LNCaP clone FGC (cell line): ENCODE measurements around the gene ACBD6.
"Not testable (repeated sequence)": the region's sequence is repeated elsewhere in the genome, so short reads cannot be mapped to it uniquely, and the experiment has no call there.

Experiments used
- DNase-seq: peaks from one replicate; pipeline ENCODE4 v3.0.0-alpha.2; 2011; ENCODE audit warnings: low read depth
- H3K4me3 ChIP-seq: 2 replicates; pipeline ENCODE4 v1.5.1; 2011; ENCODE audit warnings: mild to moderate bottlenecking, low read depth, low read length, control low read depth
- CTCF ChIP-seq: IDR thresholded peaks from 2 replicates; pipeline ENCODE4 v1.5.1; 2012; ENCODE audit warnings: mild to moderate bottlenecking; ENCODE audit not compliant: control insufficient read depth, insufficient read depth; ENCODE audit errors: extremely low read depth

ACBD6 gene

DNA sequence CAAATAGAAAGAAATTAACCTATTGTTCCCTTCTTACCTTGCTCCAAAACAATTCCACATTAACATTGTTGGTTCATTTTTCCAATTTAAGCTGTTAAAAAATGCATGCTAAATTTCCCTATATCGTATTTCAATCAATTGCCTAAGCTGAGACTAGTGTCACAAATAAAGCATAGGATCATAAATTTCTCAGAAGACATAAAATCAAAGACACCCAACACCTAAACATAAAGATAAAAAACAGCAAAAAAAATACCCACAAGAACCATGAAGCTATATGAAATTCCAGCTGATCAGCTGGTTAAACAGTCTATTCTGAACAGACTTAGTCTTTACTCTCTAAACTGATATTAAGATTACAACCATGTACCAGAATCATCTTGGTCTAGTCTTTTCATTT lies 32.3 kb downstream of the ACBD6 start:
- TF ChIP-seq CTCF, result no peak
- no peak overlapping the region for H3K4me3 ChIP-seq
- DNase-seq, result no peak

DNA sequence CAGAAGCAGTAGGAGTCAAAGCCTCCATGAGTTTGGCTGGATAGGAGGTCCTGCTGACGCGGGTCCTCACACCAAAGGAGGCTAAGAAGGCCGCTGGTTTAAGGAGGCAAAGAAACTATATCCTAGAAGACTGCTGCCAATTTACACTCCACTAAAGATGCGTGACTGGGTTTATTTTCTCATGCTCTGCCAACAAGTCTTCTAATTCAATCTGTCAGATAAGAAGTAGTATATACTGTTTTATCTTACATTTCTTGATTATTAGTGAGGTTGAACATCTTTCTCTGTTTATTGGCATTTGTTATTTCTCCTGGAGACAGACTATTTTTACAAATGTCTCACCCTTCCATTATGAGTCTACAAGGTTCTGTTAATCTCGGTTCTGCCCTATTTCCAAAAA lies 34.1 kb downstream of the ACBD6 start:
- DNase-seq, result no peak
- TF ChIP-seq CTCF, result no peak
- no peak overlapping the region for H3K4me3 ChIP-seq

GRCh38 chr1:180462102-180462501 lies 40.3 kb downstream of the ACBD6 start:
- no peak overlapping the region for H3K4me3 ChIP-seq
- TF ChIP-seq CTCF, result no peak
- no peak for DNase-seq

- DNase-seq, result not testable (repeated sequence)
Observed at GRCh38 chr1:180461682-180462081, 40.7 kb downstream of the ACBD6 start.

GRCh38 chr1:180458807-180459206 lies 43.6 kb downstream of the ACBD6 start:
- peak; percentile 10 for DNase-seq
- no peak for TF ChIP-seq CTCF
- no peak overlapping the region for H3K4me3 ChIP-seq

More at GRCh38 chr1:180461682-180462081, 40.7 kb downstream of the ACBD6 start:
- H3K4me3 ChIP-seq, result not testable (repeated sequence)

GRCh38 chr1:180456191-180456590 lies 46.2 kb downstream of the ACBD6 start:
- TF ChIP-seq CTCF, result no peak
- no peak for DNase-seq
- no peak overlapping the region for H3K4me3 ChIP-seq

GRCh38 chr1:180451504-180451903 lies 50.9 kb downstream of the ACBD6 start:
- no peak for TF ChIP-seq CTCF
- no peak overlapping the region for H3K4me3 ChIP-seq
- DNase-seq, result no peak

DNA sequence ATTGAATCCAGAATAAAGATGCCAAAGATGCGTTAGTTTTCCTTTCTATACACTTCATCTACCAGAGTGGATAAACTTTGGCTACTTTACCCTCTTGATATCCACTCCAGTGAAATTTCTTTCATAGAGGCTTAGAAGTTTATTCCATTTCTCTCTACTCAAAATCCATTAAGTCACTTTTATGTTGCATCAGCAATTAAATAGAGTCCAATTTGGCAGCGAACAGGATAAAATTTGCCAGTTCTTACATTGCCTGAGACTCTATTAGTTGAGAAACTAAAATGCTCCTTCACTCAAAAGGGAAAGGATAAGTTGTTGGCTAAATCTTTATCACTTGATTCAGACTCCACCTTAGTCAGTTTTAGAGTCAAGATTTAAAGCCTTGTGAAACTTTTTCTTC lies 57.9 kb downstream of the ACBD6 start:
- no peak overlapping the region for H3K4me3 ChIP-seq
- no peak for DNase-seq
- TF ChIP-seq CTCF, result no peak
